ENCODE results near the gene BTBD2.

BTBD2 gene

DNA sequence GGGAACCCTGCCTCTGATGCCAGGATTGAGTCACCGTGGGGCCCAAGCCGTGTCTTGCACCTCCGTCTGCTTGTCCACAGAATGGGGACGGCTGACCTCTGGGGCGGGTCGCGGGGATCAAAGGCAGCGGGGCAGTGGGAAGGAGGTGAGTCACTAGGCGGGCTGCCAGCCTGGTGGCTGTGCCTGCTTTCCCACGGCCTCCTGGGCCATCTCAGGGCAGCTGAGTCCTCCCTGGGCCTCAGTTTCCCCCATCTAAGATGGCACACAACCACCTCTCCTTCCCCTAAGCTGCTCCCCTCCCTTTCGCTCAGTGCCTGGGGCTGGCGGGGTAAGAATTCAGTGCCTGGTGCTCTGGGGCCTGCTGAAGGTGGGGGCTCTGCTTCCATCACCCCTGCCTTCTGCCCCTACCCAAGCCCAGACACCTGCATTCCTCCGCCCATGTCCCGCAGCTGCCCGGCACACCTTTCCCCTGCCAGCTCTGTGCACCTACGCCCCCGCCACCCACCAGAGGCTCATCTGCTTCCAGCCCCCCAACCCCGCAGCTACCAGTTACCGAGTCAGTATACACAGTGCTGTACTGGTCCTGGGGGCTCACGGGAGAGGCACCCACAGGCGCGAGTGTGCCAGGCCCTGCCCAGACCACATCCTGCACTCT, 32.1 kb upstream of the BTBD2 start:
- H3K36me3 Mint-ChIP-seq (ENCODE audit: insufficient read depth): peaks cover 64% of the 10 kb centered on the region

DNA sequence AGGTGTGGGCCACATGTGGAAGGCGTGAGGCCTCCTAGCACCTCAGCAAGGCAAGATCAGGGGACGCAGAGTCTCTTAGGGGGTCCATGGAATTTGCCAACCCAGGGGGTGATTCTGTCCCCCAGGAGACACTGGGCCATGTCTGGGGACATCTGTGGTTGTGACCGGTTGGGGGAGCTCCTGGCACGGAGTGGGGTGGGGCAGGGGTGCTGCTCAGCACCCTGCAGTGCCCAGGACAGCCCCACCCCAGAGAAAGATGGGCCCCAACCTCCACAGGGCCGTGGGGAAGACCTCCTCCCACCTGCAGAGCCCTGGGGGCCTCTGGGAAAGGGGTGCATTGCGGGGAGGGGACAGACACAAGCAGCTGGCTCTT, 31.5 kb upstream of the BTBD2 start:
- Mint-ChIP-seq H3K9me3 (no peaks in the 10 kb centered on the region), H3K27me3 (no peaks in the 10 kb centered on the region), H3K4me3 (peak overlapping the region; percentile 85), H3K4me1 (peaks cover 43% of the 10 kb centered on the region), H3K36me3 (ENCODE audit: insufficient read depth) (peaks cover 67% of the 10 kb centered on the region), H3K27ac (ENCODE audit: low read depth) (no peak overlapping the region)
- DNase-seq (ENCODE audit: low spot score in 2 of 2) (no peak), ATAC-seq (replicated peaks; ENCODE audit: extremely low read depth, poor library complexity, severe bottlenecking) (no peak)

More for the DNA sequence above, 32.1 kb upstream of the BTBD2 start:
- Mint-ChIP-seq H3K4me3 (peak overlapping the region; percentile 85), H3K27me3 (no peaks in the 10 kb centered on the region), H3K9me3 (no peaks in the 10 kb centered on the region), H3K4me1 (peaks cover 49% of the 10 kb centered on the region), H3K27ac (ENCODE audit: low read depth) (peak overlapping the region; percentile 73)
- DNase-seq (ENCODE audit: low spot score in 2 of 2): no peak
- ATAC-seq (replicated peaks; ENCODE audit: extremely low read depth, poor library complexity, severe bottlenecking): no peak

DNA sequence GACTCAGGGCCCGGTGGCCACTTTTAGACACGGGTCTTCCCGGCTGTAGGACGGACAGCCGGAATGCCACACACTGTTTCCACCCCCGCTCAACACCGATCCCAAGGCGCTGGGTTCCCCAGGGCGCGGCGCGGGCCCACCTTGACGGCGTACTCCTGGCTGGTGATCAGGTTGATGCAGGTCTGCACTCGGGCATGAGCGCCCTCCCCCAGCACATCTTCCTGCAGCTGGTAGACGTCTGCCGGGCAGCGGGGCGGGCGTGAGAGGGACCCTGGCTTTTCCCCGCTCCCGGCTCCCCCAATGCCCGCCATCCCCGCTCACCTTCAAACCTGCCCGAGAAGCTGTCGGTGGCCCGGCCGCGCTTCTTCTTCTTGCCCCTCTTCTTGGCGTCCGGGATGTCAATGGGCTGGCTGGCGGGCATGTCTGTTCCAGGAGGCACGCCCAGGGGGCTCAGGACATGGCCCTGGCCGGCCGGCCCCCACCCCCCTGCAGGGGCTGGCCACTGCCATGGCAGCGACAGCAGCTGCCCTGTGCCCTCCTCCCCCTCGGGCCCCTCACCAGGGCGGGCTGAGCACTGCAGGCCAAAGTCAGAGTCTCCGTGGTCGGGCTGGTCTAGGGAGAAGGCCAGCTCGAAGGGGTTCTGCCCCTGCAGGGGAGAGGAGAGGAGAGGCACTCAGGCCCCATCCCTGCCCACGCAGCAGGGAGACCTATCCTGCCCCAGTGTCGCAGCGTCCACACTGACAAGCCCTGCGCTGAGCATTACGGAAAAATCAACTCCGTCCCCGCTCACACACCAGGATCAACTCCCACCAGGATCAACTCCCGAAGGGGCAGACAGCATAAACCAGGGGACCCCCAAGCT, 30.8 kb upstream of the BTBD2 start:
- H3K27ac Mint-ChIP-seq (ENCODE audit: low read depth): peak overlapping the region; percentile 97
- H3K36me3 Mint-ChIP-seq (ENCODE audit: insufficient read depth): peaks cover 66% of the 10 kb centered on the region
- DNase-seq (ENCODE audit: low spot score in 2 of 2): no peak
- peak overlapping the region; percentile 85 for H3K4me3 Mint-ChIP-seq
- peaks cover 41% of the 10 kb centered on the region for H3K4me1 Mint-ChIP-seq
- no peak for ATAC-seq (replicated peaks; ENCODE audit: extremely low read depth, poor library complexity, severe bottlenecking)
- H3K9me3 Mint-ChIP-seq: no peaks in the 10 kb centered on the region
- H3K27me3 Mint-ChIP-seq: no peaks in the 10 kb centered on the region

DNA sequence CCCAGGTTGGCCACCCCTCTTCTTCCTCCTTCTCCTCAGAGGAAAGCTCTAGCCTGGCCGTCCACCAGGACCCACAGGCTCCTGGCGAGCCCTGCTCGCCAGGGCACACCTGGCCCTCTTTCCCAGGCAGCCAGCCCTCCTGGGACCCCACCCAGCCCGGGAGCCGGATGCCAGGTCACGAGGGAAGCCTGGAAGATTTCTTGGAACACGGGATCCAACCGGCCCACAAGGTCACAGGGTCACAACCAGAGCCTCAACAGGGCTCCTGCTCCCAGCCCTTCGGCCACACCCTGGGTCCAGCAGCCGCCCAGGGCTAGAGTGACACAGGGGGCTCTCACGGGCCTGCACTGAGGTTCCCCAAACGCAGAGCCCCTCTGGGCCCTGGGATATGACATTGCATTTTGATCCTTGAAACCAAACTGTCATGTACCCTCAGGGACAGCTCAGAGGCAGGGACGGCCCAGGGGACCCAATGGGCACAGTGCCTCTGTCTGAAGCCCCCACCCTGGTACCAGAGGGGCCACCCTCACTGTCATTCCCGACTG, 30.1 kb upstream of the BTBD2 start:
- Mint-ChIP-seq H3K4me1 (peaks cover 42% of the 10 kb centered on the region), H3K4me3 (no peak overlapping the region), H3K27me3 (no peaks in the 10 kb centered on the region), H3K27ac (ENCODE audit: low read depth) (peak overlapping the region; percentile 97), H3K36me3 (ENCODE audit: insufficient read depth) (peaks cover 70% of the 10 kb centered on the region), H3K9me3 (no peaks in the 10 kb centered on the region)
- no peak for ATAC-seq (replicated peaks; ENCODE audit: extremely low read depth, poor library complexity, severe bottlenecking)
- no peak for DNase-seq (ENCODE audit: low spot score in 2 of 2)

DNA sequence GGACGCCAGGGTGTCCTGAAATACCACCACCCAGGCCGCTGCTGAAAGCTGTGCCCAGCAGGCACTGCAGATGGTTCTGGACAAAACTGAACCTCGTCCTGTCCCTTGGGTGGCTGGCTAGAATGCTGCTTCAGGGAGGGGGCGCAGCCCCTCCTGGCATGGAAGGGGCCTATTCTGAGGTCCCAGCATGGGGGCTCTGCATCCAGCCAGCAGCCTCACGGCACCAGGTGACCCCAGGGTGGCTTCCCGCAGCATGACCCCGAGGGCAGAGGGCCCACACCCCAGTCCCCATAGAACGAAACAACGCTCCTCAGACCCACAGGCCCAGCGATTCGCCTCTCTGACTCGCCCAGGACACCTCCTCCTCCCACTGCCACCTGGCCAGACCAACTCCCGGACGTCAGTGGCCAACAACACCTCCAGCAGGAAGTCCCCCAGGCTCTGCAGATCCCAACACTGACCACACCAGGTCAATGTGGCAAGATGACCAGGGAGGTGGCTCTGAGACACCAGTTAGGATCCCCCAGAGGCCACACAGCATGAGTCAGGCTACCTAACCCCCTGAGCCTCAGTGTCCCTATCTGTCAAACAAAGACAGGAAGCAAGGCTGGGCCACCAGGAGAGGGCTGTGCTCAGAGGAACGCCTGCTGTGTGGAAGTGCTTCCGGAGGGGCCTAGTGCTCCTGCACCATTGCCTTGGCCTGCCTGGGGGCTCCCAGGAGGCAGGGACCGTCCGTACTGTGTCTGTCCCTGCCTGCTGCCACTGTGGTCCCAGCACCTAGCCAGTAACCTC, 29.4 kb upstream of the BTBD2 start:
- peak overlapping the region; percentile 97 for H3K27ac Mint-ChIP-seq (ENCODE audit: low read depth)
- H3K27me3 Mint-ChIP-seq: no peaks in the 10 kb centered on the region
- peaks cover 66% of the 10 kb centered on the region for H3K36me3 Mint-ChIP-seq (ENCODE audit: insufficient read depth)
- DNase-seq (ENCODE audit: low spot score in 2 of 2) (no peak), ATAC-seq (replicated peaks; ENCODE audit: extremely low read depth, poor library complexity, severe bottlenecking) (no peak)
- H3K4me3 Mint-ChIP-seq: no peak overlapping the region
- H3K4me1 Mint-ChIP-seq: peaks cover 40% of the 10 kb centered on the region
- no peaks in the 10 kb centered on the region for H3K9me3 Mint-ChIP-seq

DNA sequence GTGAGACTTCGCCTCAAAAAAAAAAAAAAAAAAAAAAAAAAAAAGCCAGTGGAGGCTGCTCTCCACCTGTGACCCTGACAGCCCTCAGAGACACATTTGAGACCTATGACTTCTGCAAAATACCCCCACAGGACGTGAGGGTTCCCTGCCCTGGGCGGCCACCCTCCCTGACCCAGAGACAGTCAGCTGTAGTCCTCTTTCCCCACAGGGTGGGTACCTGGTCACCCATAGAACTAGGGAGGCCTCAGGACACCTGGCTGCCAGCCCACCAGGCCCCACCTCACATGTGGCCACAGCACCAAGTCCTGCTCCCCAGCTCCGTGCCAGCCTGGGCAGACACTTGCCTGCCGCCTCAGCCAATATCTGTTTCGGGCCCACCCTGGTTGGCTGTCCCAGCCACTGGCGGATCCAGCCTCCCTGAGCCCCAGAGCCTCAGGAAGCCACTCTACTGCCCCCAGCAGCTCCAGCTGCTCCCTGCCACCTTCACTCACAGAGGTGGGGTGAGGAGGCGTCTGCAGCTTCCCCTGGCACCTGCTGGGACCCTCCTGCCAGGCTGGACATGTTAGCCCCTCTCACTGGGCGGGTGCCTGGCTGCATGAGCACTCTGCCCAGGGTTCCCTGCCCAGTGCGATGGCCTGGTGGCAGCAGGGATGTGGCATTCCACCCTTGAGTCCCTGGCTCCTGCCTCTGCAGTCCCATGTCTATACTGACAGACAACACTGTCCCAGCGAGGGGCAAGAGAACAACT, 28.6 kb upstream of the BTBD2 start:
- no peak for DNase-seq (ENCODE audit: low spot score in 2 of 2)
- H3K36me3 Mint-ChIP-seq (ENCODE audit: insufficient read depth): peaks cover 63% of the 10 kb centered on the region
- no peak for ATAC-seq (replicated peaks; ENCODE audit: extremely low read depth, poor library complexity, severe bottlenecking)
- H3K4me3 Mint-ChIP-seq: peak overlapping the region; percentile 67
- H3K9me3 Mint-ChIP-seq: no peaks in the 10 kb centered on the region
- peak overlapping the region; percentile 97 for H3K27ac Mint-ChIP-seq (ENCODE audit: low read depth)
- no peaks in the 10 kb centered on the region for H3K27me3 Mint-ChIP-seq
- H3K4me1 Mint-ChIP-seq: peaks cover 39% of the 10 kb centered on the region

DNA sequence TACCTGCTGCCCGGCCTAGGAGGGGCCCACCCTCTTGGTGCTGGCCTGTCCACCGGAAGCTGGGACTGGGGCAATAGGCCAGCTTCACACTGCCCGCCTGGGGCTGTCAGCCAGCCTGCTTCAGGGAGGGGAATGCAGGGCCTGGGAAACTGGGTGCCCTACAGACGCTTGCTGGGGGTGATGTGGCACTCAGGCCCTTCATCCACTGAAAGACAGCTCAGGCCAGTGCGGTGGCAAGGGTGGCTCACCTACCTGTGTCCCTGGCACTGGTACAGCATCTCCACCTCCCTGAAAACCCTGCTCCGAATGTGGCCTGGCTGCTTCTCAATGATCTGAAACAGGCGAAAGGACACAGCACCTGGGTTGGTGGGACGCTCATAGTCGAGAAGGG, 27.7 kb upstream of the BTBD2 start:
- no peak for ATAC-seq (replicated peaks; ENCODE audit: extremely low read depth, poor library complexity, severe bottlenecking)
- Mint-ChIP-seq H3K9me3 (no peaks in the 10 kb centered on the region), H3K4me3 (peak overlapping the region; percentile 67), H3K36me3 (ENCODE audit: insufficient read depth) (peaks cover 60% of the 10 kb centered on the region), H3K27ac (ENCODE audit: low read depth) (peak overlapping the region; percentile 97), H3K4me1 (peaks cover 42% of the 10 kb centered on the region), H3K27me3 (no peaks in the 10 kb centered on the region)
- DNase-seq (ENCODE audit: low spot score in 2 of 2): no peak

DNA sequence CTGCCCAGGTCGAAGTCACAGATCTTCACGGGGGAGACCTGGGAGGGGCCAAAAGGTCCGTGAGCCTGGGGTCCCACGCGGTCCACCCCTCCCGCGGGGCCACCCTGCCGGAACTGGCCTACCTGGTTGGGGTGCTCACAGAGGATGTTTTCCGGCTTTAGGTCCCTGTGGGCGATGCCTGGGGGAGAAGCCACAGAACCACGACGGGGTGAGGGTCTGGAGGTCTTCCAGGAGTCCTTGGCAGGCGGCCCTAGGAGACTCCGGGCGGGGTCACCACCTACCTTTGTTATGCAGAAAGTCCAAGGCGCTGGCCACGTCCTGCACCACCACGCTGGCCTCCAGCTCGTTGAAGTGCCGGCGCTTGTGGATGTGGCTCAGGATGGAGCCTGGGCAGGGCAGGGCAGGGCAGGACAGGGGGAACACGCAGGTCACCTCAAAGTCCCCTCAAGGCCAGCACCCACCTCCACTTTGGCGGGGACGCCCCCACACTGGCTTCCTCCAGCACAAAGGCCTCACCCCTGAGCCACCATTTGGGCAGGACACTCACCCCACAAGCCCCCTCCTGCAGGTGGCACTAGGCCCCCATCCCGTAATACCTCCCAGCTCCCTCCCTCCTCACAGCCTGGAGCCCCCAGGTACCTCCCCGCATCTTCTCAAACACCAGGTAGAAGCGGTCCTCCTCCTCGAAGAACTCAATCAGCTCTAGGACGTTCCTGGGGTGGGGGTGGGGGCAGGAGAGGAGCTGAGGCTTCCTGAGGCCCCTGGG, 27.2 kb upstream of the BTBD2 start:
- peak overlapping the region; percentile 67 for H3K4me3 Mint-ChIP-seq
- DNase-seq (ENCODE audit: low spot score in 2 of 2) (no peak), ATAC-seq (replicated peaks; ENCODE audit: extremely low read depth, poor library complexity, severe bottlenecking) (no peak)
- no peaks in the 10 kb centered on the region for H3K9me3 Mint-ChIP-seq
- H3K27ac Mint-ChIP-seq (ENCODE audit: low read depth): peak overlapping the region; percentile 97
- H3K27me3 Mint-ChIP-seq: no peaks in the 10 kb centered on the region
- peaks cover 38% of the 10 kb centered on the region for H3K4me1 Mint-ChIP-seq
- peaks cover 56% of the 10 kb centered on the region for H3K36me3 Mint-ChIP-seq (ENCODE audit: insufficient read depth)

DNA sequence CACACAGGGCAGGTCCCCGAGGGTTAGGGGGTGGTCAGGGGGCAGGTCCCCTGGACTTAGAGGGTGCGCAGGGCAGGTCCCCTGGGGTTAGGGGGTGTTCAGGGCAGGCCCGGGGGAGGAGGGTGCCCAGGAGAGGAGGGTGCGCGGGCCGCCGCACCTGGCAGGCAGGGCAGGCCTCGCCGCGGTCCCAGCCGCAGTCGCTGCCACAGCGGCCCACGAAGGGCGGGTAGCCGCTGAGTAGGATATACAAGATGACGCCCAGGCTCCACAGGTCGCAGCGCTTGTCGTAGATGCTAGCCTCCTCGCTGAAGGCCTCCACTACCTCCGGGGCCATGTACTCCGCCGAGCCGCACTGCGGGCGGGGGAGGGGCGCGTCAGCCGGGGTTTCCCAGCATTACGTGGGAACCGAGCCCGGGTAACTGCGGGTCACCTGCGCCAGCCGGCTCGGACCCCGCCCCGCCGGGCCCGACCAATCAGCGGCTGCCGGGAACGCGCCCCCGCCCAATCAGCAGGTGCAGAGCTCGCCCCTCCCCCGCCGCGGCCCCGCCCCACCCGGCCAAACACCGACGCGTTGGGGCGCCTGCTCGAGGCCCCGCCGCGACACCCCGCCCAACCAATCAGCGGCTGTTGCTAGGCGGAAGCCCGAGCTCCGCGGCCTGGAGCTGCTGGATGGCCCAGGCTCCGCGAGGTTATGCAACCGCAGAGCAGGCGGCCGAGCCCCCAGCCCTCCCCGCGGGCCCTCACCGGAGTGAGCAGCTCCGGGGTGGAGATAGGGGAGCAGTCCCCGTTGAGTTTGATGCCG, 26.4 kb upstream of the BTBD2 start:
- Mint-ChIP-seq H3K27ac (ENCODE audit: low read depth) (peak overlapping the region; percentile 97), H3K27me3 (no peaks in the 10 kb centered on the region), H3K4me3 (peak overlapping the region; percentile 67), H3K9me3 (no peaks in the 10 kb centered on the region), H3K36me3 (ENCODE audit: insufficient read depth) (peaks cover 51% of the 10 kb centered on the region), H3K4me1 (peaks cover 30% of the 10 kb centered on the region)
- peak; percentile 98 to 100 for DNase-seq (ENCODE audit: low spot score in 2 of 2)
- ATAC-seq (replicated peaks; ENCODE audit: extremely low read depth, poor library complexity, severe bottlenecking): peak; percentile 84

DNA sequence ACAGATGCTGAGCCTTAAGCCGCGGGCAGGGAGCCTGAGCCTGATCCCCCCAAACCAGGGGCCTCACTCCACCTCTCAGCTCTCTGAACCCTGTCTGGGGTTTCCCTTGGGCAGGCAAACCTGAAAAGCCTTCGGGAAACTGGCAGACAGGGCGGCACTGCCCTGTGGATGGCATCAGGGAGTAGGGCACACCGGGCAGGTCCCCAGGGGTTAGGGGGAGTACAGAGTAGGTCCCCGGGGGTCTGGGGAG, 25.8 kb upstream of the BTBD2 start:
- Mint-ChIP-seq H3K4me1 (peaks cover 28% of the 10 kb centered on the region), H3K27ac (ENCODE audit: low read depth) (peak overlapping the region; percentile 97)
- DNase-seq (ENCODE audit: low spot score in 2 of 2): peak in 1 of 2 donors; percentile 28

More for the DNA sequence above, 25.8 kb upstream of the BTBD2 start:
- no peaks in the 10 kb centered on the region for H3K27me3 Mint-ChIP-seq
- no peaks in the 10 kb centered on the region for H3K9me3 Mint-ChIP-seq
- peaks cover 49% of the 10 kb centered on the region for H3K36me3 Mint-ChIP-seq (ENCODE audit: insufficient read depth)
- H3K4me3 Mint-ChIP-seq: peak overlapping the region; percentile 67
- ATAC-seq (replicated peaks; ENCODE audit: extremely low read depth, poor library complexity, severe bottlenecking): no peak
